GM12878 (cell line): ENCODE measurements around the gene TMCC2. TPM values are rescaled to one million over a fixed set of nuclear protein-coding genes. Genes with fewer than 3 reads are reported as not detected.

Experiments
- ATF7 ChIP-seq: fragments of 450-650 bp; IDR thresholded peaks from 2 replicates; pipeline ENCODE4 v1.6.1; 2016; ENCODE audit warnings: low read depth, mild to moderate bottlenecking
- CHD2 ChIP-seq: IDR thresholded peaks from 2 replicates; pipeline ENCODE4 v1.6.1; 2011; ENCODE audit warnings: low read depth, low read length, improper control_type of control experiment, borderline replicate concordance
- DPF2 ChIP-seq: fragments of 450-650 bp; IDR thresholded peaks from 2 replicates; pipeline ENCODE4 v1.6.1; 2017; ENCODE audit warnings: mild to moderate bottlenecking
- EED ChIP-seq: sonication (generic); IDR thresholded peaks from 2 replicates; pipeline ENCODE4 v1.6.1; 2016; ENCODE audit warnings: antibody characterized with exemption, low read depth
- ESRRA ChIP-seq: IDR thresholded peaks from 2 replicates; pipeline ENCODE4 v1.6.1; 2012; ENCODE audit warnings: mild to moderate bottlenecking, low read length, improper control_type of control experiment
- ETV6 ChIP-seq, 2 experiments: fragments of 450-650 bp in 1 of 2; IDR thresholded peaks in 1 of 2; conservative IDR thresholded peaks in 1 of 2; 2 replicates each; pipeline ENCODE4 v1.6.1; 2014; ENCODE audit warnings: antibody characterized with exemption in 1 of 2, borderline replicate concordance in 1 of 2, low read depth in 1 of 2, mild to moderate bottlenecking in 1 of 2, moderate library complexity in 1 of 2
- IKZF1 ChIP-seq: fragments of 450-650 bp; conservative IDR thresholded peaks from 2 replicates; pipeline ENCODE4 v1.6.1; 2017; ENCODE audit warnings: antibody characterized with exemption, mild to moderate bottlenecking
- MEF2A ChIP-seq: IDR thresholded peaks from 2 replicates; pipeline ENCODE4 v1.6.1; 2011; ENCODE audit warnings: low read depth, mild to moderate bottlenecking, low read length, moderate library complexity; ENCODE audit not compliant: insufficient read depth
- POU2F2 ChIP-seq: IDR thresholded peaks from 3 replicates; pipeline ENCODE4 v1.6.1; 2011; ENCODE audit warnings: low read depth, mild to moderate bottlenecking, low read length, borderline replicate concordance
- RAD51 ChIP-seq: fragments of 450-650 bp; IDR thresholded peaks from 2 replicates; pipeline ENCODE4 v1.6.1; 2016; ENCODE audit warnings: moderate library complexity, mild to moderate bottlenecking, inconsistent platforms
- RELA ChIP-seq: fragments of 450-650 bp; IDR thresholded peaks from 2 replicates; pipeline ENCODE4 v1.8.0; 2014; ENCODE audit warnings: borderline replicate concordance; ENCODE audit not compliant: partially characterized antibody
- SMAD5 ChIP-seq: IDR thresholded peaks from 2 replicates; pipeline ENCODE4 v1.6.1; 2016; ENCODE audit warnings: antibody characterized with exemption, low read depth
- SPI1 ChIP-seq: IDR thresholded peaks from 2 replicates; pipeline ENCODE4 v1.6.1; 2011; ENCODE audit warnings: low read depth, mild to moderate bottlenecking, low read length, moderate library complexity, borderline replicate concordance; ENCODE audit not compliant: insufficient read depth
- TAF1 ChIP-seq: IDR thresholded peaks from 2 replicates; pipeline ENCODE4 v1.6.1; 2011; ENCODE audit warnings: mild to moderate bottlenecking, low read depth, low read length, borderline replicate concordance
- ZNF622 ChIP-seq: fragments of 450-650 bp; IDR thresholded peaks from 2 replicates; pipeline ENCODE4 v1.6.1; 2017; ENCODE audit warnings: mild to moderate bottlenecking, inconsistent platforms
- polyA plus RNA-seq, 11 experiments: library from polyadenylated mRNA; depleted of rRNA in 4 of 11; unstranded in 6 of 11; stranded (reverse) in 5 of 11; fragments of >200 nt; fragmentation: Nextera tagmentation in 4 of 11; fragmentation: Illumina TruSeq in 1 of 11; extraction: Ambion mirVana in 4 of 11; extraction: Trizol in 1 of 11; gene quantifications; 1 replicate in 1 of 11; 2 replicates in 10 of 11; pipeline versions ENCODE4 v1.2.1 to v1.2.3, GENCODE V29; 2011 to 2016; ENCODE audit warnings: inconsistent platforms in 2 of 11, missing spikeins in 2 of 11, low read depth in 1 of 11
- total RNA-seq, 4 experiments: library from RNA; depleted of rRNA in 3 of 4; stranded (reverse); fragments of >200 nt in 3 of 4; fragmentation: Illumina TruSeq in 1 of 4; extraction: Trizol in 1 of 4; gene quantifications; 2 replicates each; pipeline versions ENCODE4 v1.2.1 to v1.2.3, GENCODE V29; 2013 to 2021
- TF ChIP-seq, protein P1 (sequence below): fragments of 450-650 bp; IDR thresholded peaks from 2 replicates; pipeline ENCODE4 v1.6.1; 2017; ENCODE audit warnings: mild to moderate bottlenecking, moderate library complexity
- TF ChIP-seq, protein P2 (sequence below): fragments of 450-650 bp; IDR thresholded peaks from 2 replicates; pipeline ENCODE4 v1.6.1; 2017; ENCODE audit warnings: mild to moderate bottlenecking, moderate library complexity
- TF ChIP-seq, protein P3 (sequence below): IDR thresholded peaks from 2 replicates; pipeline ENCODE4 v1.6.1; 2011; ENCODE audit warnings: borderline replicate concordance, low read depth, mild to moderate bottlenecking, moderate library complexity, mixed read lengths, low read length; ENCODE audit not compliant: insufficient read depth; ENCODE audit errors: extremely low read length
- TF ChIP-seq, protein P4 (sequence below): IDR thresholded peaks from 2 replicates; pipeline ENCODE4 v1.6.1; 2012; ENCODE audit warnings: low read depth, low read length, improper control_type of control experiment

The TMCC2 gene
- total and polyA plus RNA-seq, 10 of the 15 experiments (the other 5 are each of a cell fraction or from before 2014, with no cell fraction given) = 0.06 to 2.3 (median 0.76) TPM

DNA sequence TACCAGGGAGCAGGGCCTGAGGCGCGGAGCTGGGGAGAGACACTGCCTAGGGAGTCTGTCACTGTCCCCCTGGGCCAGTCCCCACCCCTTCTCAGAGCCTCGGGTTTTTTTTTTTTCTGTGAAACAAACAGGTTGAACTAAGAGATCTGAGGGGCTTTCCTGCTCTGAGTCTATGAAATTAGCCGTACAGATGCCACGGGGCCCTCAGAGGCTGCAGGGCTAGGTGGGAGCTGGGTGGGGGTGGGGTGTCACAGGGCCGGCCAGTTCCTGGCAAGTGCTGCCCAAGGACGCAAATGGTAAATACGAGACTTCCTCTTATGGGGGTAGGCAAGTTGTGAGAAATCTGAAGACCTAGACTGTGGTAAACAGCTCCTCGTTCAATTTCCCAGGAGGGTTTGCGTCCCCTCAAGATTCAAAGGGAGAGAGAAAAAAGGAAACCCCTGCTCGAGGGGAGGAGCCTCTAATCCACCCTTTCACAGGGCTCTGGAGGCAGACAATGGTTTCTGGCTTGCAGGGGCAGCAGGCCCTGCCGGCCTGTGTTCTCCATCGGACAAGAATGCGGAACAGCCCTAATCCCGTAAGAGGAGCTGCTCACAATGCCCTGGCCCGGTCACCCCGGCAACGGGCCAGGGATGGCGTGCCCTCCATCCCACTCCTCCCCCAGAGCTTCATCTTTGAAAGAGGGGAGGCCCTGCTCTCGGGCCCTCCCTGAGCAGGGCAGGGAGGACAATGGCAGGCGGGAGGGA lies 86.0 kb downstream of the TMCC2 start (continued):
- TF ChIP-seq POU2F2 (peak; percentile 48; the same call in 1 of the 3 replicates), ESRRA (no peak), SMAD5 (no peak; the same call in 1 of the 2 replicates), DPF2 (peak; percentile 73), RAD51 (peak; percentile 19; the same call in 1 of the 2 replicates), IKZF1 (peak; percentile 92), CHD2 (peak; percentile 69; the same call in 1 of the 2 replicates), RELA (peak; percentile 3), SPI1 (peak; percentile 66), EED (peak; percentile 52; the same call in 1 of the 2 replicates), ZNF622 (no peak), TAF1 (0 out of 2 replicates have a peak, but pooled peaks have one; percentile 13), MEF2A (0 out of 2 replicates have a peak, but pooled peaks have one; percentile 21), ETV6 (conservative IDR thresholded peaks at IDR 0.05 in 1 of 2, IDR thresholded peaks at IDR 0.05 in 1 of 2; ENCODE audit: borderline replicate concordance in 1 of 2, low read depth in 1 of 2) (no peak), ATF7 (peak; percentile 61; the same call in 1 of the 2 replicates)
- TF ChIP-seq, protein P1, sequence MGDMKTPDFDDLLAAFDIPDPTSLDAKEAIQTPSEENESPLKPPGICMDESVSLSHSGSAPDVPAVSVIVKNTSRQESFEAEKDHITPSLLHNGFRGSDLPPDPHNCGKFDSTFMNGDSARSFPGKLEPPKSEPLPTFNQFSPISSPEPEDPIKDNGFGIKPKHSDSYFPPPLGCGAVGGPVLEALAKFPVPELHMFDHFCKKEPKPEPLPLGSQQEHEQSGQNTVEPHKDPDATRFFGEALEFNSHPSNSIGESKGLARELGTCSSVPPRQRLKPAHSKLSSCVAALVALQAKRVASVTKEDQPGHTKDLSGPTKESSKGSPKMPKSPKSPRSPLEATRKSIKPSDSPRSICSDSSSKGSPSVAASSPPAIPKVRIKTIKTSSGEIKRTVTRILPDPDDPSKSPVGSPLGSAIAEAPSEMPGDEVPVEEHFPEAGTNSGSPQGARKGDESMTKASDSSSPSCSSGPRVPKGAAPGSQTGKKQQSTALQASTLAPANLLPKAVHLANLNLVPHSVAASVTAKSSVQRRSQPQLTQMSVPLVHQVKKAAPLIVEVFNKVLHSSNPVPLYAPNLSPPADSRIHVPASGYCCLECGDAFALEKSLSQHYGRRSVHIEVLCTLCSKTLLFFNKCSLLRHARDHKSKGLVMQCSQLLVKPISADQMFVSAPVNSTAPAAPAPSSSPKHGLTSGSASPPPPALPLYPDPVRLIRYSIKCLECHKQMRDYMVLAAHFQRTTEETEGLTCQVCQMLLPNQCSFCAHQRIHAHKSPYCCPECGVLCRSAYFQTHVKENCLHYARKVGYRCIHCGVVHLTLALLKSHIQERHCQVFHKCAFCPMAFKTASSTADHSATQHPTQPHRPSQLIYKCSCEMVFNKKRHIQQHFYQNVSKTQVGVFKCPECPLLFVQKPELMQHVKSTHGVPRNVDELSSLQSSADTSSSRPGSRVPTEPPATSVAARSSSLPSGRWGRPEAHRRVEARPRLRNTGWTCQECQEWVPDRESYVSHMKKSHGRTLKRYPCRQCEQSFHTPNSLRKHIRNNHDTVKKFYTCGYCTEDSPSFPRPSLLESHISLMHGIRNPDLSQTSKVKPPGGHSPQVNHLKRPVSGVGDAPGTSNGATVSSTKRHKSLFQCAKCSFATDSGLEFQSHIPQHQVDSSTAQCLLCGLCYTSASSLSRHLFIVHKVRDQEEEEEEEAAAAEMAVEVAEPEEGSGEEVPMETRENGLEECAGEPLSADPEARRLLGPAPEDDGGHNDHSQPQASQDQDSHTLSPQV = 0 out of 2 replicates have a peak, but pooled peaks have one; percentile 51
- TF ChIP-seq, protein P2, sequence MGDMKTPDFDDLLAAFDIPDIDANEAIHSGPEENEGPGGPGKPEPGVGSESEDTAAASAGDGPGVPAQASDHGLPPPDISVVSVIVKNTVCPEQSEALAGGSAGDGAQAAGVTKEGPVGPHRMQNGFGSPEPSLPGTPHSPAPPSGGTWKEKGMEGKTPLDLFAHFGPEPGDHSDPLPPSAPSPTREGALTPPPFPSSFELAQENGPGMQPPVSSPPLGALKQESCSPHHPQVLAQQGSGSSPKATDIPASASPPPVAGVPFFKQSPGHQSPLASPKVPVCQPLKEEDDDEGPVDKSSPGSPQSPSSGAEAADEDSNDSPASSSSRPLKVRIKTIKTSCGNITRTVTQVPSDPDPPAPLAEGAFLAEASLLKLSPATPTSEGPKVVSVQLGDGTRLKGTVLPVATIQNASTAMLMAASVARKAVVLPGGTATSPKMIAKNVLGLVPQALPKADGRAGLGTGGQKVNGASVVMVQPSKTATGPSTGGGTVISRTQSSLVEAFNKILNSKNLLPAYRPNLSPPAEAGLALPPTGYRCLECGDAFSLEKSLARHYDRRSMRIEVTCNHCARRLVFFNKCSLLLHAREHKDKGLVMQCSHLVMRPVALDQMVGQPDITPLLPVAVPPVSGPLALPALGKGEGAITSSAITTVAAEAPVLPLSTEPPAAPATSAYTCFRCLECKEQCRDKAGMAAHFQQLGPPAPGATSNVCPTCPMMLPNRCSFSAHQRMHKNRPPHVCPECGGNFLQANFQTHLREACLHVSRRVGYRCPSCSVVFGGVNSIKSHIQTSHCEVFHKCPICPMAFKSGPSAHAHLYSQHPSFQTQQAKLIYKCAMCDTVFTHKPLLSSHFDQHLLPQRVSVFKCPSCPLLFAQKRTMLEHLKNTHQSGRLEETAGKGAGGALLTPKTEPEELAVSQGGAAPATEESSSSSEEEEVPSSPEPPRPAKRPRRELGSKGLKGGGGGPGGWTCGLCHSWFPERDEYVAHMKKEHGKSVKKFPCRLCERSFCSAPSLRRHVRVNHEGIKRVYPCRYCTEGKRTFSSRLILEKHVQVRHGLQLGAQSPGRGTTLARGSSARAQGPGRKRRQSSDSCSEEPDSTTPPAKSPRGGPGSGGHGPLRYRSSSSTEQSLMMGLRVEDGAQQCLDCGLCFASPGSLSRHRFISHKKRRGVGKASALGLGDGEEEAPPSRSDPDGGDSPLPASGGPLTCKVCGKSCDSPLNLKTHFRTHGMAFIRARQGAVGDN = peak; percentile 92
- TF ChIP-seq, protein P3, sequence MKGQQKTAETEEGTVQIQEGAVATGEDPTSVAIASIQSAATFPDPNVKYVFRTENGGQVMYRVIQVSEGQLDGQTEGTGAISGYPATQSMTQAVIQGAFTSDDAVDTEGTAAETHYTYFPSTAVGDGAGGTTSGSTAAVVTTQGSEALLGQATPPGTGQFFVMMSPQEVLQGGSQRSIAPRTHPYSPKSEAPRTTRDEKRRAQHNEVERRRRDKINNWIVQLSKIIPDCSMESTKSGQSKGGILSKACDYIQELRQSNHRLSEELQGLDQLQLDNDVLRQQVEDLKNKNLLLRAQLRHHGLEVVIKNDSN = no peak
- TF ChIP-seq, protein P4, sequence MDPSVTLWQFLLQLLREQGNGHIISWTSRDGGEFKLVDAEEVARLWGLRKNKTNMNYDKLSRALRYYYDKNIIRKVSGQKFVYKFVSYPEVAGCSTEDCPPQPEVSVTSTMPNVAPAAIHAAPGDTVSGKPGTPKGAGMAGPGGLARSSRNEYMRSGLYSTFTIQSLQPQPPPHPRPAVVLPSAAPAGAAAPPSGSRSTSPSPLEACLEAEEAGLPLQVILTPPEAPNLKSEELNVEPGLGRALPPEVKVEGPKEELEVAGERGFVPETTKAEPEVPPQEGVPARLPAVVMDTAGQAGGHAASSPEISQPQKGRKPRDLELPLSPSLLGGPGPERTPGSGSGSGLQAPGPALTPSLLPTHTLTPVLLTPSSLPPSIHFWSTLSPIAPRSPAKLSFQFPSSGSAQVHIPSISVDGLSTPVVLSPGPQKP = no peak
